ENCODE results near the gene NDUFV1.
"Not testable (repeated sequence)": the region's sequence is repeated elsewhere in the genome, so short reads cannot be mapped to it uniquely, and the experiment has no call there.

DNA sequence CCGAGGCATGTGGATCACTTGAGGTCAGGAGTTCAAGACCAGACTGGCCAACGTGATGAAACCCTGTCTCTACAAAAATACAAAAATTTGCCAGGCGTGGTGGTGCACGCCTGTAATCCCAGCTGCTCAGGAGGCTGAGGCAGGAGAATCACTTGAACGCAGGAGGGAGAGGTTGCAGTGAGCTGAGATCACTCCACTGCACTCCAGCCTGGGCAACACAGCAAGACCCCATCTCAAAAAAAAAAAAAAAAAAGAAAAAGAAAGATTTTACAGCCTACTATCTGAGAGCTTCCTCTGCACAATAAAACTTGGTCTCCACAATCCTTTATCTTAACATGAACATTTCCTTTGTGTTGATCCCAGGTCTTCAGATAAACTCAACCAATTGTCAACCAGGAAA lies 54.0 kb downstream of the NDUFV1 start:
- not testable (repeated sequence) for TF ChIP-seq EZH2phosphoT487 (IDR thresholded peaks at IDR 0.05; ENCODE audit: low read length)
- TF ChIP-seq, protein P1, sequence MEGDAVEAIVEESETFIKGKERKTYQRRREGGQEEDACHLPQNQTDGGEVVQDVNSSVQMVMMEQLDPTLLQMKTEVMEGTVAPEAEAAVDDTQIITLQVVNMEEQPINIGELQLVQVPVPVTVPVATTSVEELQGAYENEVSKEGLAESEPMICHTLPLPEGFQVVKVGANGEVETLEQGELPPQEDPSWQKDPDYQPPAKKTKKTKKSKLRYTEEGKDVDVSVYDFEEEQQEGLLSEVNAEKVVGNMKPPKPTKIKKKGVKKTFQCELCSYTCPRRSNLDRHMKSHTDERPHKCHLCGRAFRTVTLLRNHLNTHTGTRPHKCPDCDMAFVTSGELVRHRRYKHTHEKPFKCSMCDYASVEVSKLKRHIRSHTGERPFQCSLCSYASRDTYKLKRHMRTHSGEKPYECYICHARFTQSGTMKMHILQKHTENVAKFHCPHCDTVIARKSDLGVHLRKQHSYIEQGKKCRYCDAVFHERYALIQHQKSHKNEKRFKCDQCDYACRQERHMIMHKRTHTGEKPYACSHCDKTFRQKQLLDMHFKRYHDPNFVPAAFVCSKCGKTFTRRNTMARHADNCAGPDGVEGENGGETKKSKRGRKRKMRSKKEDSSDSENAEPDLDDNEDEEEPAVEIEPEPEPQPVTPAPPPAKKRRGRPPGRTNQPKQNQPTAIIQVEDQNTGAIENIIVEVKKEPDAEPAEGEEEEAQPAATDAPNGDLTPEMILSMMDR (IDR thresholded peaks at IDR 0.05; ENCODE audit: low read length) = not testable (repeated sequence)

All from MM.1S (cell line).